ENCODE results near the gene C4BPB.

DNA sequence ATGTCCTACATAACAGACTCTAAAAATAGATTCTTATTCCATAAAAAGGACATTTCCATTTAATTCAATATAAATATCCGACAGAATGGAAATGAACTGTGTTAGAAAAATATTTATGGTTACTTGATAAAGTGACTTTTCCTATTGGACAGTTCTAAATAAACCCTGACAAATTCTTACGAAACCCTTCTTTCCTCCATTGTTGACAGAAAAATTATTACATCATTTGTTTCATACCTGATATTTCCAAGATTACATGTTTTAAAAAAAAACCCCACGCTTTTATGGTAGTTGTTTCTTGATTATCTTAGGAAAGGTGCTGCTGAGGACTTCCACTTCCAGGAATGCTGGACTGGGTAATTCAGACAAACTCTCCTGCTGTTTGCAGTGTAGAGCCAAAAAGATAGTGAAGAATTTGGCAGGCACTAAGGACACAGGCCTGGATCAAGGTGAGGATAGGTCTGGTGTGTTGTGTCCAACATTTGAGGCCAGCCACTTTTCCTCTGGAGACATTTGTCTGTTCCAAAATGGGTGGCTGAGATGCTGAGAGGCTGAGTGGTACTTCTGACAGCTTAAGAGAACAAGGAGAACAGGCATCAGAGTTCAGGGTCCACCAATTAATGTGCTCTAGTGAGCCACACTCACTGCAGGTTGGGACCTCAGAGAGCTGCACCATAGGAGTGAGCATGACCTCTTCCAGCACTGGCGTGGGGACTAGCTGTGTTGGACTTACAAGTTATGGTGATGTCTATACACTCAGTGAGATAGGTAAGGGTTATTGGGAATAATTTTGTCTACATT is 49.1 kb upstream of the C4BPB start:
- TF ChIP-seq, protein P1, sequence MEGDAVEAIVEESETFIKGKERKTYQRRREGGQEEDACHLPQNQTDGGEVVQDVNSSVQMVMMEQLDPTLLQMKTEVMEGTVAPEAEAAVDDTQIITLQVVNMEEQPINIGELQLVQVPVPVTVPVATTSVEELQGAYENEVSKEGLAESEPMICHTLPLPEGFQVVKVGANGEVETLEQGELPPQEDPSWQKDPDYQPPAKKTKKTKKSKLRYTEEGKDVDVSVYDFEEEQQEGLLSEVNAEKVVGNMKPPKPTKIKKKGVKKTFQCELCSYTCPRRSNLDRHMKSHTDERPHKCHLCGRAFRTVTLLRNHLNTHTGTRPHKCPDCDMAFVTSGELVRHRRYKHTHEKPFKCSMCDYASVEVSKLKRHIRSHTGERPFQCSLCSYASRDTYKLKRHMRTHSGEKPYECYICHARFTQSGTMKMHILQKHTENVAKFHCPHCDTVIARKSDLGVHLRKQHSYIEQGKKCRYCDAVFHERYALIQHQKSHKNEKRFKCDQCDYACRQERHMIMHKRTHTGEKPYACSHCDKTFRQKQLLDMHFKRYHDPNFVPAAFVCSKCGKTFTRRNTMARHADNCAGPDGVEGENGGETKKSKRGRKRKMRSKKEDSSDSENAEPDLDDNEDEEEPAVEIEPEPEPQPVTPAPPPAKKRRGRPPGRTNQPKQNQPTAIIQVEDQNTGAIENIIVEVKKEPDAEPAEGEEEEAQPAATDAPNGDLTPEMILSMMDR (IDR thresholded peaks at IDR 0.05; ENCODE audit: control extremely low read depth in 1 of 3, insufficient read depth in 1 of 3, low read depth in 1 of 3, low read length in 3 of 3), result no peak
- TF ChIP-seq BACH1 (IDR thresholded peaks at IDR 0.05; ENCODE audit: low read length) (no peak), POLR2A (IDR thresholded peaks at IDR 0.05; ENCODE audit: control extremely low read depth in 1 of 2, low read depth in 2 of 2, low read length in 2 of 2) (no peak), SP1 (IDR thresholded peaks at IDR 0.05; ENCODE audit: low read depth, low read length) (no peak), SP4 (IDR thresholded peaks at IDR 0.05; ENCODE audit: low read length) (no peak), CHD2 (IDR thresholded peaks at IDR 0.05; ENCODE audit: low read length) (no peak)
- TF ChIP-seq, protein P2, sequence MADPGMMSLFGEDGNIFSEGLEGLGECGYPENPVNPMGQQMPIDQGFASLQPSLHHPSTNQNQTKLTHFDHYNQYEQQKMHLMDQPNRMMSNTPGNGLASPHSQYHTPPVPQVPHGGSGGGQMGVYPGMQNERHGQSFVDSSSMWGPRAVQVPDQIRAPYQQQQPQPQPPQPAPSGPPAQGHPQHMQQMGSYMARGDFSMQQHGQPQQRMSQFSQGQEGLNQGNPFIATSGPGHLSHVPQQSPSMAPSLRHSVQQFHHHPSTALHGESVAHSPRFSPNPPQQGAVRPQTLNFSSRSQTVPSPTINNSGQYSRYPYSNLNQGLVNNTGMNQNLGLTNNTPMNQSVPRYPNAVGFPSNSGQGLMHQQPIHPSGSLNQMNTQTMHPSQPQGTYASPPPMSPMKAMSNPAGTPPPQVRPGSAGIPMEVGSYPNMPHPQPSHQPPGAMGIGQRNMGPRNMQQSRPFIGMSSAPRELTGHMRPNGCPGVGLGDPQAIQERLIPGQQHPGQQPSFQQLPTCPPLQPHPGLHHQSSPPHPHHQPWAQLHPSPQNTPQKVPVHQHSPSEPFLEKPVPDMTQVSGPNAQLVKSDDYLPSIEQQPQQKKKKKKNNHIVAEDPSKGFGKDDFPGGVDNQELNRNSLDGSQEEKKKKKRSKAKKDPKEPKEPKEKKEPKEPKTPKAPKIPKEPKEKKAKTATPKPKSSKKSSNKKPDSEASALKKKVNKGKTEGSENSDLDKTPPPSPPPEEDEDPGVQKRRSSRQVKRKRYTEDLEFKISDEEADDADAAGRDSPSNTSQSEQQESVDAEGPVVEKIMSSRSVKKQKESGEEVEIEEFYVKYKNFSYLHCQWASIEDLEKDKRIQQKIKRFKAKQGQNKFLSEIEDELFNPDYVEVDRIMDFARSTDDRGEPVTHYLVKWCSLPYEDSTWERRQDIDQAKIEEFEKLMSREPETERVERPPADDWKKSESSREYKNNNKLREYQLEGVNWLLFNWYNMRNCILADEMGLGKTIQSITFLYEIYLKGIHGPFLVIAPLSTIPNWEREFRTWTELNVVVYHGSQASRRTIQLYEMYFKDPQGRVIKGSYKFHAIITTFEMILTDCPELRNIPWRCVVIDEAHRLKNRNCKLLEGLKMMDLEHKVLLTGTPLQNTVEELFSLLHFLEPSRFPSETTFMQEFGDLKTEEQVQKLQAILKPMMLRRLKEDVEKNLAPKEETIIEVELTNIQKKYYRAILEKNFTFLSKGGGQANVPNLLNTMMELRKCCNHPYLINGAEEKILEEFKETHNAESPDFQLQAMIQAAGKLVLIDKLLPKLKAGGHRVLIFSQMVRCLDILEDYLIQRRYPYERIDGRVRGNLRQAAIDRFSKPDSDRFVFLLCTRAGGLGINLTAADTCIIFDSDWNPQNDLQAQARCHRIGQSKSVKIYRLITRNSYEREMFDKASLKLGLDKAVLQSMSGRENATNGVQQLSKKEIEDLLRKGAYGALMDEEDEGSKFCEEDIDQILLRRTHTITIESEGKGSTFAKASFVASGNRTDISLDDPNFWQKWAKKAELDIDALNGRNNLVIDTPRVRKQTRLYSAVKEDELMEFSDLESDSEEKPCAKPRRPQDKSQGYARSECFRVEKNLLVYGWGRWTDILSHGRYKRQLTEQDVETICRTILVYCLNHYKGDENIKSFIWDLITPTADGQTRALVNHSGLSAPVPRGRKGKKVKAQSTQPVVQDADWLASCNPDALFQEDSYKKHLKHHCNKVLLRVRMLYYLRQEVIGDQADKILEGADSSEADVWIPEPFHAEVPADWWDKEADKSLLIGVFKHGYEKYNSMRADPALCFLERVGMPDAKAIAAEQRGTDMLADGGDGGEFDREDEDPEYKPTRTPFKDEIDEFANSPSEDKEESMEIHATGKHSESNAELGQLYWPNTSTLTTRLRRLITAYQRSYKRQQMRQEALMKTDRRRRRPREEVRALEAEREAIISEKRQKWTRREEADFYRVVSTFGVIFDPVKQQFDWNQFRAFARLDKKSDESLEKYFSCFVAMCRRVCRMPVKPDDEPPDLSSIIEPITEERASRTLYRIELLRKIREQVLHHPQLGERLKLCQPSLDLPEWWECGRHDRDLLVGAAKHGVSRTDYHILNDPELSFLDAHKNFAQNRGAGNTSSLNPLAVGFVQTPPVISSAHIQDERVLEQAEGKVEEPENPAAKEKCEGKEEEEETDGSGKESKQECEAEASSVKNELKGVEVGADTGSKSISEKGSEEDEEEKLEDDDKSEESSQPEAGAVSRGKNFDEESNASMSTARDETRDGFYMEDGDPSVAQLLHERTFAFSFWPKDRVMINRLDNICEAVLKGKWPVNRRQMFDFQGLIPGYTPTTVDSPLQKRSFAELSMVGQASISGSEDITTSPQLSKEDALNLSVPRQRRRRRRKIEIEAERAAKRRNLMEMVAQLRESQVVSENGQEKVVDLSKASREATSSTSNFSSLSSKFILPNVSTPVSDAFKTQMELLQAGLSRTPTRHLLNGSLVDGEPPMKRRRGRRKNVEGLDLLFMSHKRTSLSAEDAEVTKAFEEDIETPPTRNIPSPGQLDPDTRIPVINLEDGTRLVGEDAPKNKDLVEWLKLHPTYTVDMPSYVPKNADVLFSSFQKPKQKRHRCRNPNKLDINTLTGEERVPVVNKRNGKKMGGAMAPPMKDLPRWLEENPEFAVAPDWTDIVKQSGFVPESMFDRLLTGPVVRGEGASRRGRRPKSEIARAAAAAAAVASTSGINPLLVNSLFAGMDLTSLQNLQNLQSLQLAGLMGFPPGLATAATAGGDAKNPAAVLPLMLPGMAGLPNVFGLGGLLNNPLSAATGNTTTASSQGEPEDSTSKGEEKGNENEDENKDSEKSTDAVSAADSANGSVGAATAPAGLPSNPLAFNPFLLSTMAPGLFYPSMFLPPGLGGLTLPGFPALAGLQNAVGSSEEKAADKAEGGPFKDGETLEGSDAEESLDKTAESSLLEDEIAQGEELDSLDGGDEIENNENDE (IDR thresholded peaks at IDR 0.05; ENCODE audit: insufficient replicate concordance, low read length), result no peak
- TF ChIP-seq, protein P3, sequence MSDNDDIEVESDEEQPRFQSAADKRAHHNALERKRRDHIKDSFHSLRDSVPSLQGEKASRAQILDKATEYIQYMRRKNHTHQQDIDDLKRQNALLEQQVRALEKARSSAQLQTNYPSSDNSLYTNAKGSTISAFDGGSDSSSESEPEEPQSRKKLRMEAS (IDR thresholded peaks at IDR 0.05), result no peak

Measured in H1 (cell line).